HK-2 (cell line): ENCODE data around the gene KRT80.
A peak's percentile ranks its signal among the peaks of the same experiment; 100 is the strongest.
"Not testable (repeated sequence)": the region's sequence is repeated elsewhere in the genome, so short reads cannot be mapped to it uniquely, and the experiment has no call there.

Experiments used
- DNase-seq: peaks from one replicate; pipeline ENCODE4 v3.0.0-alpha.2; 2018; ENCODE audit not compliant: unreplicated experiment

The KRT80 gene

DNA sequence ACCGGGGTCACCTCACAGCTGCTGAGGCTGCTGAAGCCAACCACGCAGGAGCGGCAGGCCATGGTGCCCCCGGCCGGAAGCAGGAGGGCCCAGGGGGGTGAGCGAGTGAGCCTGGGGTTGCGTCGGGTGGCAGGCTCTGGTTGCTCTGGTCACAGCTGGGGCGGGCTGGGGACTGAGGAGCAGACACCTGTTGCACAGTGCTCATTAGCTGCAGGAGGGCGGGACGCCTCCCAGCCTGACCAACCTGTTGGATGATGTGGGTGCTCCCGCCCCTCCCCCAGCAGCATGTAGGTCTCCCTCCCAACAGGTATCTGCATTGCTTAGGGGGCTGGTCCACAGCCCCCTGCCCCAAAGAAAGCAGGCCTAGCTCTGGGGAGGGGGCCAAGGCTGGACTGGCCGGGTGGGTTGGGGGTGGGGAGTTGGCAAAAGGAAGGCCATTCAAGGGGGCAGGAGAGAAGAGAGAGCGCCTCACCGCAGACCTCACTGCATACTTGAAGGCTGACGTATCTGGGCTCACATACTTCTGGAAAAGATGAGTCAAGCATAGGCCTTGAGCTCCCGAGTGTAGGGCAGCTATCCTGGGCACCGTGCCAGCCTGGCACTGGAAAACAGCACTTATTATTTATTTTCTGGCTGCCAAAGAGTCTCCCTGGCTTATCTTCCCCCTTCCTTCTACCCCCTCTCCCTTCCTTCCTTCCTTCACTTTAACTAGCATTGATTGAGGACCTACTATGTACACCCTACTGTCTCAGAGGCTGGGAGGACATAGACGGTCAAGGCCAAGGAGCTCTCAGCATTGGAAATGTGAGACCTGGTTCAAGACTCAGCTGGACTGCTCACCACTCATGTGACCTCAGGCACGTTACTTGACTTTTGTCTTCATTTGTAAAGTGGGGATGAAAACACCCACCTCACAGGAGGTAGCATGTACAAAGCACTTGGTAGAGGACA lies at the start of gene KRT80:
Gene KRT80 (minus strand): TSS at position 174 of the 951 bp plus-strand sequence. CDS start 112 bp downstream, at position 62.
- peak; percentile 91 for DNase-seq

DNA sequence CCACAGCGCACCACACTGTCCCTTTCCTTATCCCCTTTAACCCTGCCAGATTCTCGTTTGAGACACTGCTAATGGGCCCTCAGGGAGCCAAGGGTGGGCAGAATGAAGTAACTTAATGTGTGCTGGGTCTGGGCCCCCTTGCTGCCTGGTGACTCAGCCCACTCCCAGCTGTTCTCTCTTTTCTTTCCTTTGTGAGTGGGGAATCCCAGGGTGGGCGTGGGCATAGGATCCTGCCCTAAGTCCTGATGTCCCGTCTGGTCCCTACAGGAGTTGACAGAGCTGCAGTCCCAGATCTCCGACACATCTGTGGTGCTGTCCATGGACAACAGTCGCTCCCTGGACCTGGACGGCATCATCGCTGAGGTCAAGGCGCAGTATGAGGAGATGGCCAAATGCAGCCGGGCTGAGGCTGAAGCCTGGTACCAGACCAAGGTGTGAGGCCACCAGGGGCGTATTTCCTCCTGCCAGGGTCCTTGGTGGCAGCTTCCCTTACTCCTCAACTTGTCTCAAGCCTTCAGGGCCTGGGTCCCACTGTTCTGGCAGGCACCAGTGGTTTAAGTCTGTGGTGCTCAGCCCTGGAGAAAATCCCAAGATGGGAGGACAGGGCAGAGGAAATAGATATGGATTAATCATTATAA lies 49.5 kb upstream of the KRT80 start:
- DNase-seq: no peak

DNA sequence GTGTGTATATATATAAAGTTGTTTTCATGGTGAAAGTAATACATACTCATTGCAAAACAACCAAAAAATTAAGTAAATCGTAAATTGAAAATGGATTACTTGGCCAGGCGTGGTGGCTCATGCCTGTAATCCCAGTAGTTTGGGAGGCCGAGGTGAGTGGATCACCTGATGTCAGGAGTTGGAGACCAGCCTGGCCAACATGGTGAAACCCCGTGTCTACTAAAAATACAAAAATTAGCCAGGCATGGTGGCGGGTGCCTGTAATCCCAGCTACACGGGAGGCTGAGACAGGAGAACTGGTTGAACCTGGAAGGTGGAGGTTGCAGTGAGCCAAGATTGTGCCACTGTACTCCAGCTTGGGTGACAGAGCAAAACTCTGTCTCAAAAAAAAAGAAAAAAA lies 48.4 kb upstream of the KRT80 start:
- DNase-seq: not testable (repeated sequence)

DNA sequence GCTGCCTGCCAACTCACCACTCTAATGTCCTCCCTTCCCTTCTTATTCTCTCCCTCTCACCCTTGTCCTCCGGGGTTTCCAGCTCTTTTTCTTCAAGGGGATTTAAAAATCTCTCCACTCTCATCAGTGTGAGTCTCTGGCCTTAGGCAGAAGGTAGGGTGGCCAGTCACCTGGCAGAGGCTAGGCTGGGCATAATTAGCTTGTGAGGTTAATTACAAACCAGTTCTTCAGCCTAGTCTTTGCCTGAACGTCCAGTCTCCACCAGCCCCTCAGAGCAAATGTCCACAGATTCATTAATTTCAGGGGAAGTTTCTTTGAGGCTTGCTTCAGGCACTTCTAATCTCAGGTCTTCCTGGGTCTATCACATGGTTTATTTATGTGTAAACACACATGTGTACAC lies 48.0 kb upstream of the KRT80 start:
- no peak for DNase-seq

DNA sequence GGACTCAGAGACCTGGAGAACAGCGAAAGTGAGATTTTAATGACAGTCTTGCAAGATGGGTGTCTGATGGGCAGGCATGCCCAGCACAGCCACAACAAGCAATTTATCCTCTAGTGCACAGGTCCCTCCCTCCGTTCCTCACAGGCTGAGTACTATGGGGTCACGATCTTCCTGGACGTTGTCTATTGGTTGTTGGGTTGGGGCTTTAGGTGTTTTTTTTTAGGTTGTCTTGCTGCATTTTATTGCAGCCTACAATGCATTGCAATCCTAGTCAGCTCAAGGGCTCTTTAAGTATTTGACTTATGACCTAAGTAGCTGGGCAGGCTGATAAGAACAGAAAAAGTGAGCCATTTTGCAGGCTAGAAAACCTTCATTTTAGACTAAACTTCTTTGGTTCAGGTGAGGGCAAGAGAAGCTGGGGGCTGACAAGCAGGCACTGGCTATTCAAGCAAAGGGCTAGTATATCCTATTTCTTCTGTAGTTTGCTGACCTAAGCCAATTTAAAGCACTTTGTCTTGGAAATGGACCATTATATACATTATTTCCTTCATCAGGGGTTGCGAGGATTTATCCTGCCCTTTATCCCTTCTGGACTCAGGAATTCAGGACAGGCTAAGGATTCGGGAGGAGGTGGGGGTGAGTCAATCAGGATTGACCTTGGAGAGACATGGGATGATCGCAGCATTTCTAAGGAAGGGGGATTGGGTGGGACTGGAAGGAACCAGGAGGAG lies 47.3 kb upstream of the KRT80 start:
- no peak for DNase-seq

DNA sequence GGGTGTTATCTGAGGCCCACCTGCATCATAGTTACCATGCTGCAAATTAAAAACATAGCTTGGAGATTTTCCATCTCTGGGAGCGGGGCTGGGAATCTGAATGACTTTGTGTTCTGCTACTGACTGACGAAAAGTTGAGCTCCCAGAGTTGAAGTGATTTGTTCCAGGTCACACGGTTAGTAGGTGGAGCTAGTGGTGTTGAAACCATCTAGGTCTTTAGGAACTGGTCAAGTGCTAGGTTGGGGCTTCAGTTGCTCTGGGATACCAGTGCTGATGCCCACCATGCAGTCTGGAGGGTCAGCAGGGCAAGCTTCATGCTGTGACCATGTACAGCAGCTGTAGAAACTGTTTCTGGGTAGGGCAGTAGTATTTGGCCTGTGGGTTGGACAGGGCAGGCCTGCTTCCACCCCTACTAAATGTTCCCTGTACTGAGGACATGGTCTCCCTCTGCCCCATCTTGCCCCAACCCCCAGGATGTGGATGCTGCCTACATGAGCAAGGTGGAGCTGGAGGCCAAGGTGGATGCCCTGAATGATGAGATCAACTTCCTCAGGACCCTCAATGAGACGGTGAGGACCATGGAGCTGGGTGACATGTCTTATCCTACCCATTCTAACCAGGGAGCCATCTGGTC lies 46.5 kb upstream of the KRT80 start:
- no peak for DNase-seq

DNA sequence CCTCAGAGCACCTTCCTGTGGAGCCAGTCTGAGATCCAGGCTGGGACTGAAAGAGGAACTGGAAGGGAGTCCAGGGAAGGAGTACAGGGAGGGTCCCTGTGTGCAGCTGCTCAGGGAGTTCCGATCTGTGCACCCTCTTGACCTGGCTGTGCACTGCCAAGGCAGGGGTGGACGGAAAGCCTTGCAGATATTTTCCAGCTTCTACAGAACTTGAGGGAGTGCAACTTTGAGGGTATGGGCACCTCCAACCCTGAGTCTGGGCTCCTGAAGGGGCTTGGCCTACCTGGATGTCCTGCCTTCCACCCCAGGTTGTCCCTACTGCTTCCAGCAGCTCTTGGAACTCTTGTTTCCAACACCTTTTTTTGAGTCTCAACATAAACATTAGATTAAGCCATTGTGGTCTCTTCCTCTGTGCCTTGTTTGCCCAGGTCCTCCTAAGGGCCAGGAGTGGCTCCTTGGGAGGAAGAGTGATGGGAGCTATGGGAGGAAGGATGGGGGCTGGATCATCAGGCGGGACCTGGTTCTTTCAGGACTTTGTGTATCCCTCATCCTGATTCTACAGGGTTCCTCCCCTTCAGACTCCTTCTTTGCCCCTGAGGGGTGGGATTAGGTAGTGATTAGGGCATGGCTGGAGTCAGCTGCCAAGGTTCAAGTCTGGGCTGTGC lies 44.7 kb upstream of the KRT80 start:
- DNase-seq: no peak

DNA sequence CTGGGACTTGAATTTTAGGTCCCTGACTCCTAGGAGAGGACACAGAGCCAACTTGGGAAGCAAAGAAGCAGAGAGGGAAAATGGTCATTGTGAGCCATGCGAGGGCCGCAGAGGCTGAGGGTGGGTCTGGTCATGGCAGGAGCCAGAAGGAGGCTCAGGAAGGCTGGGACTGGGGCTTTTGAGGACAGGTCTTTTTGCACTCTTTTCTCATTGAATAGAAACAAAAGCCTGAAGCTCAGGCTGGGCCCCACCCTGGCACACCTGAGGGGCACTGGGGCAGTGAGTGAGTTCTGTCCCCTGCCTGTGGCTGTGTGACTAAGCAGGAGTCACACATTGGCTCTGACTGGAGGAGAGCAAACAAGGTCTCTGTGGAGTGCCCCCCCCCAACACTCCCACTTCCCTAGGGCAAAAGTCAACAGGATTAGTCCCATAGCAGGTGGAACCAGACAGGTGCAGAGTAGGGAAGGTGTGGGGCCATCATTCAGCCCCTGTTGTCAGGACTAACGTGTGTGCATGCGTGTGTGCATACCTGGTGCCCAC lies 44.1 kb upstream of the KRT80 start:
- DNase-seq: no peak

DNA sequence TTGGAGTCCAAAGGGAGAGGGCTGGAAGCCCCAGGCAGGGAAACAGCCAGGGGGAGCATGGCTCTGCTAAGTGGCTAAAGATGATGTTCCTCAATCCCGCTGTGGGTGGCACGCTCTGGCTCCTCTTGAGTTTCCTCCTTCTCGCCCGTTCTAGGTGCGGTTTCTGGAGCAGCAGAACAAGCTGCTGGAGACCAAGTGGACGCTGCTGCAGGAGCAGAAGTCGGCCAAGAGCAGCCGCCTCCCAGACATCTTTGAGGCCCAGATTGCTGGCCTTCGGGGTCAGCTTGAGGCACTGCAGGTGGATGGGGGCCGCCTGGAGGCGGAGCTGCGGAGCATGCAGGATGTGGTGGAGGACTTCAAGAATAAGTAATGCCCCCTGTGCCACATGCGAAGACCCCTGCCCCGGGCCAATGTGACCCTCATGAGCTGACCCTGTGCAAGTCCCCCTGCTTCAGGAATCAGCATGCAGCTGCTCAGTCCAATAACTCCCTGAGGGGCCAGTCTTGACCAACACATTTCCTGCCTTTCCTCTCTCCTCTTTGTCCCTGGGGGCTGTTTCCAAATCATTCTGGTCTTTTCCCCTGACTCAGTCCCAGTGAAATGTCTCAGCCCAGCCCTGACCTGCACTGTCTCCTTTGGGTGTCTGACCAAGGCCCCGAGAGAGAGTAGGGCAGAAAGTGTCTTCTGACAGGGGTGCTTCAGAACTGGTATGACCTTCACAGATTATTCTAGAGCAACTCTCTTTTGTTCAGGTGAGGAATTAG lies 43.4 kb upstream of the KRT80 start:
- DNase-seq: no peak

DNA sequence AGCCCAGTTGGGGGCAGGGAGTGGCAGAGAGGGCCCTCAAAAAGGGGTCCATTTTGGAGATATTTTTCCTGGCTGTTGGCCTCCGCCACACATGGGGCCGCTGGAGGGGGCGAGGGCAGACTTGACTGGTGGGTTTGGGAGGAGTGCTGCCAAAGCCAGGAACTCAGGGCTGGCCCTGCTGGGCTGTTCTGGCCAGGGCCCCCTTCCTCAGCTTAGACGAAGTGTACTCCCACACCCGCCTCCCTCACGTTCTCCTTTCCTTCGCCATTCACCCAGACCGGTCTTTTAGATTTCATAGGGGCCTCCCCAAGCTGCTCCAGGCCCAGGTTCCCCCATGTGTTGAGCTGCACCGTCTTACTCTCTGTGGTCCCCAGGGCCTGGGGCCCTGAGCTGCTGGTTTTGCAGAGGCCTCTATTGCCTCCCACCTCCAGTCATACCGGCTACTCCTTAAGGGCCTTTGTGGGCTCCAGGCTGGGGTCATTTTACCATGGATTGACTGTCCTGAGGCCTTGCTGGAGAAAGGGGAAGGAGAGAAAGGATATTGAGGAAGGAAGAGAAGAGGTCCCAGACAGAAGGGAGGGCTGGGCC lies 42.5 kb upstream of the KRT80 start:
- no peak for DNase-seq

DNA sequence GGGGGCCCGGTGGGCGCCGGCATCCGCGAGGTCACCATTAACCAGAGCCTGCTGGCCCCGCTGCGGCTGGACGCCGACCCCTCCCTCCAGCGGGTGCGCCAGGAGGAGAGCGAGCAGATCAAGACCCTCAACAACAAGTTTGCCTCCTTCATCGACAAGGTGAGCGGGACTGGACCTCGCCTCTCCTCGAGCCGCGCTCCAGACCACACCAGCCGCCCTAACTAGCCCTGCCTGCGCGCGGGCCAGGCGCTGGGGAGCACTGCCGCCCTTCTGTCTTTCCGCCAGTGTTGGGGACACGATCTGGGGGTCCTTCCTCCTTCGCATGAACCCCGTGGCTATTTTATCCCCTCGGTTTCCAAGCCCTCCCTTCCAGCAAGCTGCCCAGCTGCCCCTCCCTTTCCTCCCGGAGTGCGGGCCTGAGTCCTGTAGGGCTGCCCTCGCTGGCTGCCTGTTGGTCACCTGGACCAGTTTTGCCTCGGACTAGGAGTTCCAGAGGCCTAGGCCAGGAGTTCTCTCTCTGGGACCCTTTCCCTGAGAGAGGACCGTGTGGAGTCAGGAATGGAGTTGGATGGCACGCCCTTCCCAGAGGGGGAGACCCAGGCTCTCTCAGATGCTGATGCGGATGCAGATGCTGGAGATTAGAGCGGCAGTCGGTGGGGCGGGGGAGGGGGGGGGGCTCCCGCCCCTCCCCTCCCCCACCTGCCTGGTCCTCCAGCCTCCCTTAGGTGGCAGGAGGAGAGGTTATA lies 41.8 kb upstream of the KRT80 start:
- DNase-seq: no peak

DNA sequence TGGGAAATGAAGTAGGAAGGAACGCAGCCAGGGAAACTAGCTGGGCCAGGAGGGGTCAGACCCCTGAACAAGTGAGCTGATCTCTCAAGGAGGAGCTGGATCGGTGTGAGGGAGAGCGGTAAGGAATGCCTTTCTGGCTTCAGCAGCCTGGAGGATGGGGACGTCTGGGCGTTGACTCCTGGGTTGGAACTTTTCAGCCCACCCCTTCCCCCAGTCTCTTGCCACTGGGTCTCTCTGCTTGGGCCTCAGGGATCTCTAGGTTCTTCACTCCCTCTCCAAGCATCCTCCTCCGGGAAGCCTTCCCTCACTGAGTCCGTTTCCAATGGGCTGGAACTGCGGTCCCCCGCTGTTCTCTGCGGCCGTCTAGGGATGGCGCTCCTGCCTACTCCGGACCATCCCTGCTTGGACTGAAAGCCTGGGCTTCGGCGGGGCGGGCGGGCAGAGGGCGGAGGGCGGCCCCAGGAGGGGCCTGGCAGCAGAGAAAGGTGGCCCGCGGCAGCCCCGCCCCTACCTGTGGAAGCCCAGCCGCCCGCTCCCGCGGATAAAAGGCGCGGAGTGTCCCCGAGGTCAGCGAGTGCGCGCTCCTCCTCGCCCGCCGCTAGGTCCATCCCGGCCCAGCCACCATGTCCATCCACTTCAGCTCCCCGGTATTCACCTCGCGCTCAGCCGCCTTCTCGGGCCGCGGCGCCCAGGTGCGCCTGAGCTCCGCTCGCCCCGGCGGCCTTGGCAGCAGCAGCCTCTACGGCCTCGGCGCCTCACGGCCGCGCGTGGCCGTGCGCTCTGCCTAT lies 41.1 kb upstream of the KRT80 start, which contains the start of gene KRT7:
Gene KRT7 (plus strand): TSS at position 570 of the 788 bp plus-strand sequence. CDS start 54 bp downstream, at position 624.
- DNase-seq: no peak

DNA sequence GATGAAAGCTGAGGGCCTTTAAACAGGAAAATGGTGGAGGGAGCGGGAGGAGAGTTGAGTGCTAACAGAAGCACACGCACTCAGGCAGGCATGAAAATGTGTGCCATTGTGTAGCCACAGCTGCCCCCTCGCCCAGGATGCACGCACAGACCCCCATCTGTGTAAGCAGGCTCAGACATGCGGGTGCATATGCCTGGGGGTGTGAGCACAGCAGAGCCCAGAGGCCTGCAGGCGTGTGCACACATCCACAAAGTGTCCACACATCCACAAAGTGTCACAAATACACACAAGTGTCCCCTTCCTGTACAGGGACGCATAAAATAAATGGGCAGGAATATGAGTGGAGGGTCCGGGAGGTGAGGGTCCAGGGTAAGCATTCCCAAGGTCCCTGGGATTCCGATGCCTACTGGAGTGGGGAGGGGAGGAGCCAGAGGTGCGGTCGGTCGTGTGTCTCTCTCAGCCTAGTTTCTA lies 40.4 kb upstream of the KRT80 start:
- DNase-seq: no peak

DNA sequence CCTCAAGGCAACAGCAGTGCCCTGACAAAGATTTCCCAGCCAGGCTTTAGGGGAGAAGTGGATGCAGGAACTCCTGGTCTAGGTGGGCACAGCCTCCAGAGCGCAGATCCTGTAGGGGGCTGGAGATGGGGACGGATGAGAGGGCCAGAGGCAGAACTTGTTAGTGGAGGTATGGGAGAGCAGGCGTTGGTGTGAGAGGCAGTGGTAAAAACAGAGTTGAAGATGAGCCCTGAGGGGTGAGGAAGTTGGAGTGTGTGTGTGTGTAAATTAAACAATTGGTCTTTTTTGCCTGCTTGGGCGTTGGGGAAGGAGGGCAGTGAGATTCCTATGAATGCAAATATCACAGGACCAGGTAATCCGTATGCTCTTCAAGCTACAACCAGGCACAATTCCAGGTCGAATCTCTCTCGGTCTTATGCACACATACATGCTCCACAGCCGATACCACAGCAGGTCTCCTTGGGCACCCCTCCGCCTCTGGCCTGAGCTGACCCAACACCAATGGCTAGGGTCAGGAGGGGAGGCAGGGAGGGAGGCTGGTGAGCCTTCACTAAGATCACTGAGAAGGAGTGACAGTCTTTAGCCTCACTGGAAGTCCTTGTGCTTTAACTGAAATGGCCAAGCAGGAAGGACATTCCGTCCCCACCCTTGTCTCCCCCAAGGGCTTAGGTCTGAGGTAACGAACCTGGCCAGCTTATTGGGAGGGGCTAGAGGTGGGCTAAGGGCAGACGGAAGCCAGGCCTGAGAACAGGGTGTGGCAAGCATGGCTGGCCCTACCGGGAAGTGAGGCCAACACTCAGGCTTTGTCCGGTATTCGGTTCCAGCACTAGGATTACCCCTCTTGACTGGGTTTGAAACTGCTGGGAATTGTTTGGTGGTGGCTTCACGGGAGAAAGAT lies 39.7 kb upstream of the KRT80 start:
- no peak for DNase-seq

DNA sequence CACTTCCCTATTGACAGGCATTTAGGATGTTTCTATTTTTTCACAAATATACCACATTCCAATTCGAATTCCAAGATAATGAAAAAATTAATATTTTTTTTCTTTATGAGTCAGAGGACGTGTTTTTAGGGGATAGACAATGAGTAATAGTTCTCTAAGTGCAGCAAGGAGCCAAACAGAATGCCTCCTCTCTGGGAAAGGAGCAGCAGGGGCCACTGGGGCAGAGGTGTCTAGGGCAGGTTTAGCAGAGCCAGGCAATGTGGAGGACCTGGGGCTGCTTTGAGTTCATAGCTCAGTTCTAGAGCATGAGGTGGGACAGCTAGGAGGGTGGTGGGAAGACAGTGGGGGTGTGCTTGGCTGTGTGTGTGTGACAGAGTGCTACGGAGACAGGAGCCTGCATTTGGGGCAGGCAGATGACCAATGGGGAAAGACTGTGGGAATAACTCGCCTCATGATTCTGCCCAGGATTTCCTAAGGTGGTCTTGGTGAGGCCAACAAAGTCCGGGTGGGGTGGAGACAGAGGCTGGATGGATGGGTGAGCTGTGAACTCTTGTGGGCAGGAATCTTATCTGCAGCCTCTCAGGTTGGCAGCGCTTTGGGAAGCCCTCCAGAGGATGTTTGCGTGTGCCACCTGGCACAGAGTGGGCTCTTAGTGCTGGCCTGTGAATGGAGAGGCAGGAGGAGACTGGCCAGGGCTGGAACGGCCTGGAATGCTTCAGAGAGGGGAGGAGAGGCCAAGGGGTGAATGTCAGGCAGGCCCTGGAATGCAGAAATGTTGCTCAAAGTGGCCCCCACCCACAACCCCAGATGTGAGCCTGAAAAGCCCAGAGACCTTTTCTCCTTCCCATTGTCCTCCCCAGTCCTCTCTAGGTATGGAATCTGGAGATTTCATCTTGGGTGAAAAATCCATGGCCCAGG lies 38.8 kb upstream of the KRT80 start:
- DNase-seq: peak; percentile 55

DNA sequence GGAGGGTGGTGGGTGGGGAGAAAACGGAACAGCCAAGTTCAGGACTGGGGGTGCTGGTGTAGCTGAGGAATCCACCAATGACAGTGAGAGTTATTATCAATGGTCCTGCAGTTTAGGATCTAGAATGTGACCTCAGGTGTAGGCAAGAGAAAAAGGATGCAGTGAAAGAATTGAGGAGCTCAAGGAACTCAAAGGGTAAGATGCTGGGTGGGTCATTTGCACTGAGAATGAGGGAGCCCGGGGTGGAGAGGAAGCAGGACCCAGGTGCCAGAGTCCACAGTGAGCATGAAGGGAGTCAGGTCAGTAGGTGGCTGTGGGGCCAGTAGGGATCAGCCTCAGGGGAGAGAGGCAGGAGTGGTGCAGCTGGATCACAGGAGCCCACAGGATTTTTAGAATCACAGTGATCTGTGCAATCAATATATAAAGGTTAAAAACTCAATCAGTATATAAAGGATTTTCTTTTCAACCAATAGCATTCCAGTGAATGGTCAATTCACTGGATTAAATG lies 38.1 kb upstream of the KRT80 start:
- no peak for DNase-seq
